Measurements from ENCODE around the gene IL15RA.

The IL15RA gene

DNA sequence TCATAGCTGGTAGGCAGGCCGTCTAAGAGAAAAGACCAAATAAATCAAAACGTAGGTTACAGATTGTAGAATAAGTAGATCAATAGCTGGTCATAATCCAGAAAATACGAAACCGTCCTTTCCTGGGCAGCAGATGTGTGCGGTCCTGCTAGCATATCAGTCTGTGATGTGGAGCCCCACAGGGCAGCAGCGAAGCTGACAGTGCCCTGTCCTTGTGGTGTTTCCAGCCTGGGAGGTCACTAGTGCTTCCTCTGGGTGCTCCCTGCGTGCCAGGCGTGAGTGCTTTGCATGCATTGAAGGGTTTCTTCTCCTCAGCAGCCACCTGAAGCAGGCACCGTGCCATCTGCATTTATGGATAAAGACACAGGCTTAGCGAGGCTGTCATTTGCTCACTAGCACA lies 41.7 kb downstream of the IL15RA start:
- no peak overlapping the region for H3K4me2 ChIP-seq (ENCODE audit: low read depth, low read length, poor library complexity, severe bottlenecking)
- H2AFZ ChIP-seq (ENCODE audit: low read depth, low read length, severe bottlenecking), result no peak overlapping the region
- H3F3A ChIP-seq (ENCODE audit: insufficient read depth), result no peaks in the 10 kb centered on the region
- no peaks in the 10 kb centered on the region for H3K9me2 ChIP-seq (replicated peaks; ENCODE audit: insufficient read depth, low read length)
- H3K79me2 ChIP-seq (ENCODE audit: insufficient read depth, low read length), result no peaks in the 10 kb centered on the region
- no peaks in the 10 kb centered on the region for H4K20me1 ChIP-seq (ENCODE audit: low read depth, low read length)
- H3K27me3 ChIP-seq (ENCODE audit: low read length), result no peaks in the 10 kb centered on the region
- H3K9me3 ChIP-seq (ENCODE audit: insufficient read depth, low read length), result no peaks in the 10 kb centered on the region
- no peak overlapping the region for H3K9ac ChIP-seq (ENCODE audit: low read length)
- no peaks in the 10 kb centered on the region for H3K36me3 ChIP-seq (ENCODE audit: low read length)
- TF ChIP-seq, protein P1, sequence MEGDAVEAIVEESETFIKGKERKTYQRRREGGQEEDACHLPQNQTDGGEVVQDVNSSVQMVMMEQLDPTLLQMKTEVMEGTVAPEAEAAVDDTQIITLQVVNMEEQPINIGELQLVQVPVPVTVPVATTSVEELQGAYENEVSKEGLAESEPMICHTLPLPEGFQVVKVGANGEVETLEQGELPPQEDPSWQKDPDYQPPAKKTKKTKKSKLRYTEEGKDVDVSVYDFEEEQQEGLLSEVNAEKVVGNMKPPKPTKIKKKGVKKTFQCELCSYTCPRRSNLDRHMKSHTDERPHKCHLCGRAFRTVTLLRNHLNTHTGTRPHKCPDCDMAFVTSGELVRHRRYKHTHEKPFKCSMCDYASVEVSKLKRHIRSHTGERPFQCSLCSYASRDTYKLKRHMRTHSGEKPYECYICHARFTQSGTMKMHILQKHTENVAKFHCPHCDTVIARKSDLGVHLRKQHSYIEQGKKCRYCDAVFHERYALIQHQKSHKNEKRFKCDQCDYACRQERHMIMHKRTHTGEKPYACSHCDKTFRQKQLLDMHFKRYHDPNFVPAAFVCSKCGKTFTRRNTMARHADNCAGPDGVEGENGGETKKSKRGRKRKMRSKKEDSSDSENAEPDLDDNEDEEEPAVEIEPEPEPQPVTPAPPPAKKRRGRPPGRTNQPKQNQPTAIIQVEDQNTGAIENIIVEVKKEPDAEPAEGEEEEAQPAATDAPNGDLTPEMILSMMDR (IDR thresholded peaks at IDR 0.05; ENCODE audit: insufficient read depth, low read length, poor library complexity, severe bottlenecking), result no peak
- TF ChIP-seq EZH2phosphoT487 (conservative IDR thresholded peaks at IDR 0.05; ENCODE audit: low read length), result no peak
- no peak overlapping the region for H3K4me3 ChIP-seq (ENCODE audit: insufficient read depth, low read length, poor library complexity, severe bottlenecking)
- H3K27ac ChIP-seq (ENCODE audit: low read depth, low read length), result no peak overlapping the region

DNA sequence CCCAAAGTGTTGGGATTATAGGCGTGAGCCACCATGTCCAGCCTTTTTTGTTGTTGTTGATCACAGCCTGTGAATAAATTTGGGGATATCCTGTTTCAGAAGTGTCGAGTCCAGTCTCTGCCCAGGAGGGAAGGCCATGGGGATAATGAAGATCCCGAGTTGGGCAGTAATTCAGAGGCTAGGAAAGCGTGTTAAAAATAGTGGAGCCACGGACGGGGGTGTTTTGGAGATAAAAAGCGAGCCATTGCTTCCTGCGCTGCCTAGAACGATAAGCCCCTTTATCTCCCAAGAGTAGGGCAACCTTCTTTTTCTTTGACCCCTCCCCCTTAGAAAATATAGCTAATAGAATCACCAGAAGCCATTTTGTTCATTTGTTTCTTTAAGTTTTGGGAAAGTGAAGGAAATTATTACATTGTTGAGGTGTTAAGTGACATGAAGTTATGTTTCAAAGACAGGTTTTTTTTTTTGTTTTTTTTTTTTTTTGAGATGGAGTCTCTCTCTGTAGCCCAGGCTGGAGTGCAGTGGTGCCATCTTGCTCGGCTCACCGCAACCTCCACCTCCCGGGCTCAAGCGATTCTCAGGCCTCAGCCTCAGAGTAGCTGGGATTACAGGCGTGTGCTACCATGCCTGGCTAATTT lies 43.3 kb downstream of the IL15RA start:
- Histone ChIP-seq H3K4me2 (ENCODE audit: low read depth, low read length, poor library complexity, severe bottlenecking) (no peak overlapping the region), H3K9ac (ENCODE audit: low read length) (no peak overlapping the region), H3K27ac (ENCODE audit: low read depth, low read length) (no peak overlapping the region), H3F3A (ENCODE audit: insufficient read depth) (no peaks in the 10 kb centered on the region), H3K36me3 (ENCODE audit: low read length) (peaks cover 2% of the 10 kb centered on the region; the same call in 1 of the 2 replicates), H4K20me1 (ENCODE audit: low read depth, low read length) (no peaks in the 10 kb centered on the region), H3K9me3 (ENCODE audit: insufficient read depth, low read length) (no peaks in the 10 kb centered on the region), H2AFZ (ENCODE audit: low read depth, low read length, severe bottlenecking) (no peak overlapping the region), H3K4me3 (ENCODE audit: insufficient read depth, low read length, poor library complexity, severe bottlenecking) (no peak overlapping the region), H3K9me2 (replicated peaks; ENCODE audit: insufficient read depth, low read length) (no peaks in the 10 kb centered on the region), H3K79me2 (ENCODE audit: insufficient read depth, low read length) (no peaks in the 10 kb centered on the region), H3K27me3 (ENCODE audit: low read length) (no peaks in the 10 kb centered on the region)
- TF ChIP-seq, protein P1 (IDR thresholded peaks at IDR 0.05; ENCODE audit: insufficient read depth, low read length, poor library complexity, severe bottlenecking), result no peak
- TF ChIP-seq EZH2phosphoT487 (conservative IDR thresholded peaks at IDR 0.05; ENCODE audit: low read length), result no peak

DNA sequence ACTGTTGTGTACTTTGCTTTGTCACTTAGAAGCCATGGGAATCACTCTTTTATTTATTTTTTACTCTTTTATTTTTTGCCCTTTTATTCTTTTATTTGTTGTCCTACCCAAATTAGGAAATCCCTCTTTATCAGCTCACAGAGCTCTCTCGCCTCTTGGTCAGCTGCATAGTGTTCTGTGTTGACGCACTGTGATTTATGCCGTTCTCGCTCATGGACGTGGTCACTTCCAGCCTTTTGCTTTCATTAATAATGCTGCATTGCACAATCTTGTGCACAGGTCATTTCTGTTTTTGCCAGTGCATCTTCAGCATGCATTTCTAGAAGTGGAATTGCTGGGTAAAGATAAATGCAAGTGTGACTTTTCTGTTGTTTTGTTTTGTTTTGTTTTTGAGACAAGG lies 45.0 kb downstream of the IL15RA start:
- H3K79me2 ChIP-seq (ENCODE audit: insufficient read depth, low read length), result no peaks in the 10 kb centered on the region
- no peak overlapping the region for H3K4me2 ChIP-seq (ENCODE audit: low read depth, low read length, poor library complexity, severe bottlenecking)
- H3K9me2 ChIP-seq (replicated peaks; ENCODE audit: insufficient read depth, low read length), result no peaks in the 10 kb centered on the region
- no peak overlapping the region for H3K9ac ChIP-seq (ENCODE audit: low read length)
- no peaks in the 10 kb centered on the region for H3K9me3 ChIP-seq (ENCODE audit: insufficient read depth, low read length)
- no peak for TF ChIP-seq EZH2phosphoT487 (conservative IDR thresholded peaks at IDR 0.05; ENCODE audit: low read length)
- H4K20me1 ChIP-seq (ENCODE audit: low read depth, low read length), result no peaks in the 10 kb centered on the region
- H3K36me3 ChIP-seq (ENCODE audit: low read length), result peaks cover 5% of the 10 kb centered on the region; the same call in 1 of the 2 replicates
- no peaks in the 10 kb centered on the region for H3K27me3 ChIP-seq (ENCODE audit: low read length)
- no peak overlapping the region for H2AFZ ChIP-seq (ENCODE audit: low read depth, low read length, severe bottlenecking)
- H3K27ac ChIP-seq (ENCODE audit: low read depth, low read length), result no peak overlapping the region
- H3K4me3 ChIP-seq (ENCODE audit: insufficient read depth, low read length, poor library complexity, severe bottlenecking), result no peak overlapping the region
- H3F3A ChIP-seq (ENCODE audit: insufficient read depth), result no peaks in the 10 kb centered on the region

DNA sequence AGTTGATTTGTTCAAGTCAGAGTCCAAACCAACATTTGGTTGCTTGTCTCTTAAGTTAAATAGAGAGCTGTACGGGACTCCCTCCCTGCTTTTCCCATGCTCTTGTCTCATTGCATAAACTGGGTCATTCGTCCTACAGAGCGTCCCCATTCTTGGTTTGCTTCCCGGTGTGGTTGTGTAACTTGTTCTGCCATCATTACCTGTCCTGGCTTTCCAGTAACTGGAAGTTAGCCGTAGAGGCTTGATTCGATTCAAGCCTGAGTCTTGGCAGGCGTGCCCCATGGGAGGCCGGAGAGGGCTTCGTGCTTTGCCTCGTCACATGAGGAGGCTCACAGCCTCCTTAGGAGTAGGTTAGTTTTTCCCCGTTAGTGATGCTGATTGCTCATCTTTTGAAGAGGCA lies 47.1 kb downstream of the IL15RA start:
- no peaks in the 10 kb centered on the region for H3K9me2 ChIP-seq (replicated peaks; ENCODE audit: insufficient read depth, low read length)
- H3K36me3 ChIP-seq (ENCODE audit: low read length), result peaks cover 5% of the 10 kb centered on the region; the same call in 1 of the 2 replicates
- no peak overlapping the region for H2AFZ ChIP-seq (ENCODE audit: low read depth, low read length, severe bottlenecking)
- H3K9ac ChIP-seq (ENCODE audit: low read length), result no peak overlapping the region
- no peaks in the 10 kb centered on the region for H3K27me3 ChIP-seq (ENCODE audit: low read length)
- H3K4me3 ChIP-seq (ENCODE audit: insufficient read depth, low read length, poor library complexity, severe bottlenecking), result no peak overlapping the region
- H3K9me3 ChIP-seq (ENCODE audit: insufficient read depth, low read length), result no peaks in the 10 kb centered on the region
- no peak overlapping the region for H3K4me2 ChIP-seq (ENCODE audit: low read depth, low read length, poor library complexity, severe bottlenecking)
- H4K20me1 ChIP-seq (ENCODE audit: low read depth, low read length), result no peaks in the 10 kb centered on the region
- H3K27ac ChIP-seq (ENCODE audit: low read depth, low read length), result no peak overlapping the region
- H3K79me2 ChIP-seq (ENCODE audit: insufficient read depth, low read length), result no peaks in the 10 kb centered on the region
- TF ChIP-seq, protein P1 (IDR thresholded peaks at IDR 0.05; ENCODE audit: insufficient read depth, low read length, poor library complexity, severe bottlenecking), result no peak
- no peak for TF ChIP-seq EZH2phosphoT487 (conservative IDR thresholded peaks at IDR 0.05; ENCODE audit: low read length)
- H3F3A ChIP-seq (ENCODE audit: insufficient read depth), result no peaks in the 10 kb centered on the region
